Stimulated activated CD4-positive, alpha-beta T cell treated with anti-CD3 and anti-CD28 coated beads, Interleukin-4, amount 100 ng/mL, for 24 hours (primary cell): ENCODE measurements around the gene MARK2.

Experiments
- DNase-seq: peaks from one replicate; pipeline ENCODE4 v3.0.0-alpha.2; 2020

Gene MARK2

GRCh38 chr11:63884196-63884932, 45.5 kb downstream of the MARK2 start:
- DNase-seq: no peak

- DNase-seq: no peak
Measured at GRCh38 chr11:63887386-63887999, 48.6 kb downstream of the MARK2 start.

GRCh38 chr11:63888170-63889086, 49.5 kb downstream of the MARK2 start:
- peak; percentile 61 for DNase-seq

- no peak for DNase-seq
Measured at GRCh38 chr11:63889344-63889743, 50.4 kb downstream of the MARK2 start.

GRCh38 chr11:63890368-63890767, 51.5 kb downstream of the MARK2 start:
- DNase-seq: no peak

GRCh38 chr11:63892228-63892627, 53.3 kb downstream of the MARK2 start:
- no peak for DNase-seq

- DNase-seq: no peak
Measured at GRCh38 chr11:63893355-63893754, 54.4 kb downstream of the MARK2 start.

GRCh38 chr11:63896071-63896470, 57.2 kb downstream of the MARK2 start:
- DNase-seq: no peak

- no peak for DNase-seq
Measured at GRCh38 chr11:63897459-63898146, 58.7 kb downstream of the MARK2 start.

- DNase-seq: no peak
Measured at GRCh38 chr11:63901660-63902059, 62.8 kb downstream of the MARK2 start.

- no peak for DNase-seq
Measured at GRCh38 chr11:63903884-63904283, 65.0 kb downstream of the MARK2 start.

- DNase-seq: no peak
Measured at GRCh38 chr11:63904743-63905142, 65.8 kb downstream of the MARK2 start.

GRCh38 chr11:63905179-63905578, 66.3 kb downstream of the MARK2 start:
- no peak for DNase-seq

- DNase-seq: no peak
Measured at GRCh38 chr11:63906087-63906486, 67.2 kb downstream of the MARK2 start.

- DNase-seq: peak; percentile 58
Measured at GRCh38 chr11:63906585-63906984, 67.7 kb downstream of the MARK2 start.

- DNase-seq: no peak
Measured at GRCh38 chr11:63907063-63907462, 68.2 kb downstream of the MARK2 start.

GRCh38 chr11:63907808-63908530, 69.1 kb downstream of the MARK2 start:
- no peak for DNase-seq

GRCh38 chr11:63908631-63909401, 69.9 kb downstream of the MARK2 start:
- no peak for DNase-seq

- DNase-seq: no peak
Measured at GRCh38 chr11:63909591-63910506, 70.9 kb downstream of the MARK2 start.

- DNase-seq: no peak
Measured at GRCh38 chr11:63910675-63911074, 71.8 kb downstream of the MARK2 start.
